Measurements from ENCODE around the gene LMNA. TPM values are rescaled to one million over a fixed set of nuclear protein-coding genes. Genes with fewer than 3 reads are reported as not detected.

LMNA gene
- total RNA-seq, 4 donors from 2014 or later, result 235 to 412 (median 327) TPM

- H3K4me1 ChIP-seq, result peaks cover 8 to 18% of the 10 kb centered on the region in 2 donors
- intact Hi-C loops (cut with DNase I), result no loop called here
- no peaks in the 10 kb centered on the region for H3K27me3 ChIP-seq
- TF ChIP-seq CTCF (IDR thresholded peaks at IDR 0.05), result no peak
- no peak for TF ChIP-seq POLR2A (IDR thresholded peaks at IDR 0.05)
- H3K9me3 ChIP-seq, result no peaks in the 10 kb centered on the region
- no peak for DNase-seq
- H3K4me3 ChIP-seq (replicated peaks in 1 of 3), result peak overlapping the region in 1 of 3 donors; percentile 70
- no peaks in the 10 kb centered on the region for H3K36me3 ChIP-seq
- no peak overlapping the region for H3K27ac ChIP-seq
- 15 to 25% methylated on average over 17 to 20 of the region's 61 CpGs for WGBS, 2 donors
Observed at GRCh38 chr1:156081180-156081916, 33.2 kb upstream of the LMNA start.

- TF ChIP-seq POLR2A (IDR thresholded peaks at IDR 0.05), result no peak
- TF ChIP-seq CTCF (IDR thresholded peaks at IDR 0.05), result no peak
- Histone ChIP-seq H3K27ac (no peak overlapping the region), H3K4me3 (replicated peaks in 1 of 3) (peak overlapping the region; percentile 38 to 70 (median 51)), H3K36me3 (no peaks in the 10 kb centered on the region), H3K27me3 (no peaks in the 10 kb centered on the region), H3K4me1 (peaks cover 8 to 22% of the 10 kb centered on the region in 2 donors), H3K9me3 (no peaks in the 10 kb centered on the region)
- no peak for DNase-seq
- 1% methylated on average over 7 to 8 of the region's 10 CpGs for WGBS, 2 donors
- intact Hi-C loops (cut with DNase I), result no loop called here
Observed at GRCh38 chr1:156081917-156082308, 32.6 kb upstream of the LMNA start.

GRCh38 chr1:156082309-156083091 lies 32.0 kb upstream of the LMNA start, which contains the start of gene MEX3A:
Gene MEX3A (minus strand): TSS chr1:156082465. CDS start chr1:156081998, 467 bp downstream.
- no peak for TF ChIP-seq CTCF (IDR thresholded peaks at IDR 0.05)
- no peak for TF ChIP-seq POLR2A (IDR thresholded peaks at IDR 0.05)
- Histone ChIP-seq H3K4me3 (replicated peaks in 1 of 3) (peak within 1 kb of the TSS; percentile 38 to 70 (median 51)), H3K27ac (peak within 1 kb of the TSS in 1 of 3 donors; percentile 49), H3K27me3 (no peaks in the 10 kb centered on the region), H3K9me3 (no peaks in the 10 kb centered on the region), H3K36me3 (no peaks in the 10 kb centered on the region), H3K4me1 (peaks cover 8 to 27% of the 10 kb centered on the region in 2 donors)
- intact Hi-C loops (cut with DNase I), result no loop called here
- 0 to 1% methylated on average over 16 to 32 of the region's 62 CpGs for WGBS, 2 donors
- peak; percentile 68 to 71 for DNase-seq

GRCh38 chr1:156083800-156084790 lies 30.4 kb upstream of the LMNA start:
- Histone ChIP-seq H3K4me3 (replicated peaks in 1 of 3) (no peak overlapping the region), H3K4me1 (peaks cover 8 to 27% of the 10 kb centered on the region in 2 donors), H3K27ac (no peak overlapping the region), H3K9me3 (no peaks in the 10 kb centered on the region), H3K36me3 (no peaks in the 10 kb centered on the region), H3K27me3 (no peaks in the 10 kb centered on the region)
- intact Hi-C loops (cut with DNase I), result no loop called here
- 59 to 61% methylated on average over 7 of the region's 7 CpGs for WGBS, 2 donors
- DNase-seq, result no peak
- no peak for TF ChIP-seq POLR2A (IDR thresholded peaks at IDR 0.05)
- TF ChIP-seq CTCF (IDR thresholded peaks at IDR 0.05), result no peak
